Dendritic cell treated with granulocyte-macrophage colony-stimulating factor and Interleukin-4, amounts not matched to agents 40 ng/mL and 50 ng/mL, for 4 days (primary cell): Measurements from ENCODE around the gene SERPINE3.

Experiments used
- H3K27ac Mint-ChIP-seq: one replicate; pipeline ENCODE4 v1.8.0; 2022; ENCODE audit warnings: mild to moderate bottlenecking, mixed read lengths
- H3K27me3 Mint-ChIP-seq: one replicate; pipeline ENCODE4 v1.8.0; 2022; ENCODE audit warnings: mild to moderate bottlenecking, mixed read lengths
- H3K36me3 Mint-ChIP-seq: one replicate; pipeline ENCODE4 v1.8.0; 2022; ENCODE audit warnings: low read depth, mixed read lengths
- H3K4me1 Mint-ChIP-seq: one replicate; pipeline ENCODE4 v1.8.0; 2022; ENCODE audit warnings: low read depth, mixed read lengths
- H3K4me3 Mint-ChIP-seq: one replicate; pipeline ENCODE4 v1.8.0; 2022; ENCODE audit warnings: mild to moderate bottlenecking, moderate library complexity, mixed read lengths
- H3K9me3 Mint-ChIP-seq: one replicate; pipeline ENCODE4 v1.8.0; 2022; ENCODE audit warnings: mixed read lengths
- intact Hi-C: fragments of 100-400 bp; cut with micrococcal nuclease; formaldehyde crosslinking; loops from one replicate; pipeline ENCODE4 v1.15.0; 2022

SERPINE3 gene

GRCh38 chr13:51333826-51334225 is 5.7 kb upstream of the SERPINE3 start:
- intact Hi-C loops: no loop called here
- Mint-ChIP-seq H3K27me3 (peaks cover 1% of the 10 kb centered on the region), H3K36me3 (no peaks in the 10 kb centered on the region), H3K4me1 (peaks cover 20% of the 10 kb centered on the region), H3K9me3 (no peaks in the 10 kb centered on the region), H3K27ac (no peak overlapping the region), H3K4me3 (no peak overlapping the region)

- H3K27me3 Mint-ChIP-seq: no peaks in the 10 kb centered on the region
- intact Hi-C loops: no loop called here
- no peak overlapping the region for H3K27ac Mint-ChIP-seq
- H3K36me3 Mint-ChIP-seq: no peaks in the 10 kb centered on the region
- H3K4me1 Mint-ChIP-seq: peaks cover 8% of the 10 kb centered on the region
- no peak overlapping the region for H3K4me3 Mint-ChIP-seq
- H3K9me3 Mint-ChIP-seq: no peaks in the 10 kb centered on the region
These were observed 2.7 kb upstream of the SERPINE3 start for GRCh38 chr13:51336746-51337145.

- H3K27ac Mint-ChIP-seq: no peak overlapping the region
- H3K27me3 Mint-ChIP-seq: no peaks in the 10 kb centered on the region
- intact Hi-C loops: no loop called here
- H3K9me3 Mint-ChIP-seq: no peaks in the 10 kb centered on the region
- H3K4me1 Mint-ChIP-seq: peaks cover 7% of the 10 kb centered on the region
- no peak overlapping the region for H3K4me3 Mint-ChIP-seq
- no peaks in the 10 kb centered on the region for H3K36me3 Mint-ChIP-seq
These were observed 651 bp downstream of the SERPINE3 start for GRCh38 chr13:51339952-51340732.

GRCh38 chr13:51341232-51341631 is 1.7 kb downstream of the SERPINE3 start:
- H3K36me3 Mint-ChIP-seq: no peaks in the 10 kb centered on the region
- no peak overlapping the region for H3K4me3 Mint-ChIP-seq
- H3K27ac Mint-ChIP-seq: no peak overlapping the region
- H3K4me1 Mint-ChIP-seq: peaks cover 7% of the 10 kb centered on the region
- no peaks in the 10 kb centered on the region for H3K9me3 Mint-ChIP-seq
- no peaks in the 10 kb centered on the region for H3K27me3 Mint-ChIP-seq
- intact Hi-C loops: no loop called here

- Mint-ChIP-seq H3K4me1 (peaks cover 7% of the 10 kb centered on the region), H3K27me3 (no peaks in the 10 kb centered on the region), H3K27ac (no peak overlapping the region), H3K36me3 (no peaks in the 10 kb centered on the region), H3K9me3 (no peaks in the 10 kb centered on the region), H3K4me3 (no peak overlapping the region)
- intact Hi-C loops: no loop called here
These were observed 2.3 kb downstream of the SERPINE3 start for GRCh38 chr13:51341791-51342190.

- intact Hi-C loops: no loop called here
- Mint-ChIP-seq H3K4me3 (no peak overlapping the region), H3K27me3 (no peaks in the 10 kb centered on the region), H3K36me3 (no peaks in the 10 kb centered on the region), H3K27ac (no peak overlapping the region), H3K4me1 (peaks cover 7% of the 10 kb centered on the region), H3K9me3 (no peaks in the 10 kb centered on the region)
These were observed 3.2 kb downstream of the SERPINE3 start for GRCh38 chr13:51342706-51343105.

GRCh38 chr13:51343475-51343874 is 4.0 kb downstream of the SERPINE3 start:
- H3K36me3 Mint-ChIP-seq: no peaks in the 10 kb centered on the region
- intact Hi-C loops: no loop called here
- no peaks in the 10 kb centered on the region for H3K27me3 Mint-ChIP-seq
- no peak overlapping the region for H3K4me3 Mint-ChIP-seq
- H3K9me3 Mint-ChIP-seq: no peaks in the 10 kb centered on the region
- peaks cover 7% of the 10 kb centered on the region for H3K4me1 Mint-ChIP-seq
- no peak overlapping the region for H3K27ac Mint-ChIP-seq

- intact Hi-C loops: no loop called here
- Mint-ChIP-seq H3K4me3 (no peak overlapping the region), H3K4me1 (peaks cover 1% of the 10 kb centered on the region), H3K27ac (no peak overlapping the region), H3K36me3 (no peaks in the 10 kb centered on the region), H3K9me3 (no peaks in the 10 kb centered on the region), H3K27me3 (no peaks in the 10 kb centered on the region)
These were observed 6.9 kb downstream of the SERPINE3 start for GRCh38 chr13:51346397-51346796.

GRCh38 chr13:51347099-51347498 is 7.6 kb downstream of the SERPINE3 start:
- no peaks in the 10 kb centered on the region for H3K36me3 Mint-ChIP-seq
- no peaks in the 10 kb centered on the region for H3K9me3 Mint-ChIP-seq
- no peaks in the 10 kb centered on the region for H3K4me1 Mint-ChIP-seq
- H3K4me3 Mint-ChIP-seq: no peak overlapping the region
- H3K27me3 Mint-ChIP-seq: no peaks in the 10 kb centered on the region
- no peak overlapping the region for H3K27ac Mint-ChIP-seq
- intact Hi-C loops: no loop called here

- H3K27me3 Mint-ChIP-seq: no peaks in the 10 kb centered on the region
- H3K36me3 Mint-ChIP-seq: no peaks in the 10 kb centered on the region
- no peaks in the 10 kb centered on the region for H3K4me1 Mint-ChIP-seq
- H3K27ac Mint-ChIP-seq: no peak overlapping the region
- intact Hi-C loops: no loop called here
- no peaks in the 10 kb centered on the region for H3K9me3 Mint-ChIP-seq
- no peak overlapping the region for H3K4me3 Mint-ChIP-seq
These were observed 8.8 kb downstream of the SERPINE3 start for GRCh38 chr13:51348069-51348967.

GRCh38 chr13:51349016-51349415 is 9.5 kb downstream of the SERPINE3 start:
- intact Hi-C loops: no loop called here
- H3K36me3 Mint-ChIP-seq: no peaks in the 10 kb centered on the region
- no peak overlapping the region for H3K4me3 Mint-ChIP-seq
- no peaks in the 10 kb centered on the region for H3K27me3 Mint-ChIP-seq
- H3K9me3 Mint-ChIP-seq: no peaks in the 10 kb centered on the region
- H3K27ac Mint-ChIP-seq: no peak overlapping the region
- H3K4me1 Mint-ChIP-seq: no peaks in the 10 kb centered on the region

- H3K36me3 Mint-ChIP-seq: no peaks in the 10 kb centered on the region
- no peak overlapping the region for H3K4me3 Mint-ChIP-seq
- intact Hi-C loops: no loop called here
- H3K9me3 Mint-ChIP-seq: no peaks in the 10 kb centered on the region
- no peaks in the 10 kb centered on the region for H3K4me1 Mint-ChIP-seq
- H3K27me3 Mint-ChIP-seq: no peaks in the 10 kb centered on the region
- H3K27ac Mint-ChIP-seq: no peak overlapping the region
These were observed 15.7 kb downstream of the SERPINE3 start for GRCh38 chr13:51355217-51355616.

GRCh38 chr13:51357928-51358595 is 18.6 kb downstream of the SERPINE3 start:
- H3K36me3 Mint-ChIP-seq: peaks cover 21% of the 10 kb centered on the region
- H3K27me3 Mint-ChIP-seq: no peaks in the 10 kb centered on the region
- no peak overlapping the region for H3K4me3 Mint-ChIP-seq
- intact Hi-C loops: no loop called here
- no peaks in the 10 kb centered on the region for H3K9me3 Mint-ChIP-seq
- no peak overlapping the region for H3K27ac Mint-ChIP-seq
- H3K4me1 Mint-ChIP-seq: no peaks in the 10 kb centered on the region

GRCh38 chr13:51359352-51359751 is 19.9 kb downstream of the SERPINE3 start:
- H3K27me3 Mint-ChIP-seq: no peaks in the 10 kb centered on the region
- intact Hi-C loops: no loop called here

More at GRCh38 chr13:51359352-51359751, 19.9 kb downstream of the SERPINE3 start:
- H3K9me3 Mint-ChIP-seq: no peaks in the 10 kb centered on the region
- H3K4me3 Mint-ChIP-seq: no peak overlapping the region
- H3K4me1 Mint-ChIP-seq: no peaks in the 10 kb centered on the region
- peaks cover 33% of the 10 kb centered on the region for H3K36me3 Mint-ChIP-seq
- H3K27ac Mint-ChIP-seq: no peak overlapping the region
